Mesenchymal stem cell (in vitro differentiated cells and primary cell): ENCODE data around the gene CHMP4B.

Experiments used
- DNase-seq: peaks from one replicate; pipeline ENCODE4 v3.0.0-alpha.2; 2013
- H2AFZ ChIP-seq: one replicate; pipeline ENCODE4 v1.6.1; 2013; ENCODE audit warnings: low read depth, mild to moderate bottlenecking, control low read depth, inconsistent platforms, low read length, moderate library complexity
- H2AK5ac ChIP-seq: 2 replicates; pipeline ENCODE4 v1.6.1; 2013; ENCODE audit warnings: low read length, moderate library complexity, mild to moderate bottlenecking, inconsistent platforms; ENCODE audit not compliant: severe bottlenecking
- H2BK120ac ChIP-seq: one replicate; pipeline ENCODE4 v1.6.1; 2013; ENCODE audit warnings: low read depth, mild to moderate bottlenecking, inconsistent platforms, low read length, moderate library complexity
- H2BK12ac ChIP-seq, 2 experiments: one replicate each; pipeline ENCODE4 v1.6.1; 2013; ENCODE audit warnings: inconsistent platforms in 2 of 2, low read length in 2 of 2, mild to moderate bottlenecking in 2 of 2, moderate library complexity in 2 of 2, control low read depth in 1 of 2
- H2BK15ac ChIP-seq: one replicate; pipeline ENCODE4 v1.6.1; 2013; ENCODE audit warnings: mild to moderate bottlenecking, low read depth, inconsistent platforms; ENCODE audit not compliant: poor library complexity, severe bottlenecking
- H2BK5ac ChIP-seq: 2 replicates; pipeline ENCODE4 v1.6.1; 2013; ENCODE audit warnings: low read depth, mild to moderate bottlenecking, low read length, control low read depth, inconsistent platforms; ENCODE audit not compliant: poor library complexity, severe bottlenecking
- H3K14ac ChIP-seq, 2 experiments: one replicate each; pipeline ENCODE4 v1.6.1; 2013; ENCODE audit warnings: inconsistent platforms in 2 of 2, low read length in 2 of 2, control low read depth in 1 of 2, mild to moderate bottlenecking in 1 of 2, moderate library complexity in 1 of 2
- H3K18ac ChIP-seq, 2 experiments: one replicate each; pipeline ENCODE4 v1.6.1; 2013; ENCODE audit warnings: inconsistent platforms in 2 of 2, low read length in 2 of 2, control low read depth in 1 of 2, low read depth in 1 of 2, mild to moderate bottlenecking in 1 of 2
- H3K23ac ChIP-seq, 2 experiments: one replicate each; pipeline ENCODE4 v1.6.1; 2013; ENCODE audit warnings: inconsistent platforms in 2 of 2, low read length in 2 of 2, mild to moderate bottlenecking in 2 of 2, moderate library complexity in 2 of 2, control low read depth in 1 of 2
- H3K27ac ChIP-seq: 2 replicates; pipeline ENCODE4 v1.5.1; 2013; ENCODE audit warnings: mild to moderate bottlenecking, moderate library complexity, low read length, control low read depth, inconsistent platforms; ENCODE audit not compliant: poor library complexity, severe bottlenecking
- H3K27me3 ChIP-seq, 2 experiments: 2 replicates each; pipeline versions ENCODE4 v1.6.1 to v1.7.0; 2013; ENCODE audit warnings: low read length in 2 of 2, mild to moderate bottlenecking in 2 of 2, moderate library complexity in 2 of 2, control low read depth in 1 of 2, inconsistent platforms in 1 of 2; ENCODE audit not compliant: control insufficient read depth in 1 of 2, insufficient read depth in 1 of 2
- H3K36me3 ChIP-seq, 2 experiments: 2 replicates each; pipeline versions ENCODE4 v1.6.1 to v1.7.0; 2013; ENCODE audit warnings: low read length in 2 of 2, control low read depth in 1 of 2, inconsistent platforms in 1 of 2, low read depth in 1 of 2, mild to moderate bottlenecking in 1 of 2; ENCODE audit not compliant: insufficient read depth in 2 of 2, control insufficient read depth in 1 of 2
- H3K4ac ChIP-seq, 2 experiments: one replicate each; pipeline ENCODE4 v1.6.1; 2013; ENCODE audit warnings: inconsistent platforms in 2 of 2, low read length in 2 of 2, mild to moderate bottlenecking in 2 of 2, moderate library complexity in 2 of 2, control low read depth in 1 of 2, low read depth in 1 of 2
- H3K4me1 ChIP-seq: 2 replicates; pipeline ENCODE4 v1.6.1; 2013; ENCODE audit warnings: low read depth, low read length, control low read depth; ENCODE audit not compliant: control insufficient read depth, insufficient read depth
- H3K4me2 ChIP-seq: 2 replicates; pipeline ENCODE4 v1.6.1; 2013; ENCODE audit warnings: low read length, mild to moderate bottlenecking, inconsistent platforms; ENCODE audit not compliant: poor library complexity, severe bottlenecking
- H3K4me3 ChIP-seq, 2 experiments: 2 replicates each; pipeline versions ENCODE4 v1.5.1 to v1.7.0; 2013; ENCODE audit warnings: low read length in 2 of 2, mild to moderate bottlenecking in 2 of 2, control low read depth in 1 of 2, low read depth in 1 of 2; ENCODE audit not compliant: insufficient read depth in 1 of 2
- H3K79me1 ChIP-seq: replicated peaks from 2 replicates; pipeline ENCODE4 v1.6.1; 2013; ENCODE audit warnings: mild to moderate bottlenecking, control low read depth, low read length, inconsistent platforms; ENCODE audit not compliant: poor library complexity, severe bottlenecking
- H3K9ac ChIP-seq: 2 replicates; pipeline ENCODE4 v1.7.0; 2013; ENCODE audit warnings: mild to moderate bottlenecking, low read length, moderate library complexity
- H3K9me3 ChIP-seq: 2 replicates; pipeline ENCODE4 v1.7.0; 2013; ENCODE audit warnings: mild to moderate bottlenecking, low read length; ENCODE audit not compliant: control insufficient read depth
- H4K8ac ChIP-seq: one replicate; pipeline ENCODE4 v1.6.1; 2013; ENCODE audit warnings: inconsistent platforms, mild to moderate bottlenecking, low read length, moderate library complexity
- H4K91ac ChIP-seq: one replicate; pipeline ENCODE4 v1.6.1; 2013; ENCODE audit warnings: mild to moderate bottlenecking, low read length, inconsistent platforms
- WGBS: methylation state at CpG from one replicate; pipeline ENCODE4 v1.1.7; 2013; ENCODE audit warnings: mixed read lengths; 5-methylcytosine and 5-hydroxymethylcytosine counted together

Gene CHMP4B

GRCh38 chr20:33817411-33817810 is 6.3 kb downstream of the CHMP4B start:
- Histone ChIP-seq H3K9me3 (no peaks in the 10 kb centered on the region), H2BK120ac (no peak overlapping the region), H2BK5ac (no peak overlapping the region), H4K91ac (no peak overlapping the region), H3K4me1 (peaks cover 15% of the 10 kb centered on the region), H3K9ac (no peak overlapping the region), H3K27ac (no peak overlapping the region), H3K79me1 (peaks cover 3% of the 10 kb centered on the region), H3K36me3 (peaks cover 4 to 9% of the 10 kb centered on the region in 2 experiments), H4K8ac (no peak overlapping the region), H3K4me2 (no peak overlapping the region), H3K27me3 (no peaks in the 10 kb centered on the region), H3K4me3 (no peak overlapping the region), H2AFZ (no peak overlapping the region), H3K18ac (no peak overlapping the region), H3K4ac (no peak overlapping the region), H2AK5ac (no peak overlapping the region), H3K14ac (no peak overlapping the region), H3K23ac (no peak overlapping the region), H2BK15ac (no peak overlapping the region), H2BK12ac (no peak overlapping the region)
- WGBS, result 92% methylated on average over 5 of the region's 5 CpGs
- DNase-seq, result no peak

GRCh38 chr20:33819456-33819855 is 8.3 kb downstream of the CHMP4B start:
- no peak overlapping the region for H3K18ac ChIP-seq
- no peak overlapping the region for H3K23ac ChIP-seq
- H3K27ac ChIP-seq, result no peak overlapping the region
- no peak overlapping the region for H3K4me2 ChIP-seq
- no peak overlapping the region for H2BK15ac ChIP-seq
- H4K91ac ChIP-seq, result no peak overlapping the region
- no peak overlapping the region for H3K9ac ChIP-seq
- peaks cover 7% of the 10 kb centered on the region for H3K79me1 ChIP-seq
- peaks cover 9% of the 10 kb centered on the region for H3K4me1 ChIP-seq
- no peak for DNase-seq
- no peak overlapping the region for H2AFZ ChIP-seq
- H4K8ac ChIP-seq, result no peak overlapping the region
- no peak overlapping the region for H3K4me3 ChIP-seq
- H3K14ac ChIP-seq, result no peak overlapping the region
- H2BK5ac ChIP-seq, result no peak overlapping the region
- H2BK12ac ChIP-seq, result no peak overlapping the region
- no CpG with 5 or more reads among the region's 1 CpG for WGBS
- H3K4ac ChIP-seq, result no peak overlapping the region
- peaks cover 10 to 14% of the 10 kb centered on the region in 2 experiments for H3K36me3 ChIP-seq
- H2AK5ac ChIP-seq, result no peak overlapping the region
- no peaks in the 10 kb centered on the region for H3K27me3 ChIP-seq
- H3K9me3 ChIP-seq, result no peaks in the 10 kb centered on the region
- no peak overlapping the region for H2BK120ac ChIP-seq

GRCh38 chr20:33820362-33820761 is 9.2 kb downstream of the CHMP4B start:
- H3K4me3 ChIP-seq, result no peak overlapping the region
- no peak overlapping the region for H3K18ac ChIP-seq
- H2AFZ ChIP-seq, result no peak overlapping the region
- no peak overlapping the region for H3K27ac ChIP-seq
- H2BK120ac ChIP-seq, result no peak overlapping the region
- H3K4ac ChIP-seq, result no peak overlapping the region
- no peak overlapping the region for H4K8ac ChIP-seq
- peaks cover 10% of the 10 kb centered on the region in 2 experiments for H3K36me3 ChIP-seq
- H2BK5ac ChIP-seq, result no peak overlapping the region
- no peak overlapping the region for H3K9ac ChIP-seq
- H3K23ac ChIP-seq, result no peak overlapping the region
- H3K27me3 ChIP-seq, result no peaks in the 10 kb centered on the region
- no peak overlapping the region for H2BK15ac ChIP-seq
- no peak overlapping the region for H4K91ac ChIP-seq
- 98% methylated on average over 1 of the region's 1 CpG for WGBS
- no peaks in the 10 kb centered on the region for H3K9me3 ChIP-seq
- no peak overlapping the region for H2AK5ac ChIP-seq
- H2BK12ac ChIP-seq, result no peak overlapping the region
- H3K14ac ChIP-seq, result no peak overlapping the region
- H3K4me2 ChIP-seq, result no peak overlapping the region
- peaks cover 9% of the 10 kb centered on the region for H3K79me1 ChIP-seq
- peaks cover 7% of the 10 kb centered on the region for H3K4me1 ChIP-seq
- no peak for DNase-seq

GRCh38 chr20:33821270-33821836 is 10.2 kb downstream of the CHMP4B start:
- Histone ChIP-seq H2AK5ac (no peak overlapping the region), H2BK15ac (no peak overlapping the region), H3K4ac (no peak overlapping the region), H4K91ac (no peak overlapping the region), H4K8ac (no peak overlapping the region), H3K14ac (no peak overlapping the region), H2AFZ (no peak overlapping the region), H2BK120ac (no peak overlapping the region), H3K4me2 (no peak overlapping the region), H3K9ac (no peak overlapping the region), H3K18ac (no peak overlapping the region), H3K27ac (no peak overlapping the region), H3K4me1 (peaks cover 11% of the 10 kb centered on the region), H3K27me3 (no peaks in the 10 kb centered on the region), H3K4me3 (no peak overlapping the region), H3K36me3 (peaks cover 5 to 6% of the 10 kb centered on the region in 2 experiments), H3K79me1 (peaks cover 9% of the 10 kb centered on the region), H3K9me3 (no peaks in the 10 kb centered on the region), H3K23ac (no peak overlapping the region), H2BK12ac (no peak overlapping the region), H2BK5ac (no peak overlapping the region)
- DNase-seq, result no peak
- 100% methylated on average over 2 of the region's 4 CpGs for WGBS
